Activated T-helper 2 cell treated with anti-CD3 and anti-CD28 coated beads, Interferon-gamma antibody, Interleukin-2, Interleukin-4, amounts not matched to agents 10 μg/mL and 5 μg/mL and 100 μg/mL, durations not matched to agents 14 hours and 24 hours and 36 hours (primary cell): ENCODE data around the gene DGLUCY. TPM values are rescaled to one million over a fixed set of nuclear protein-coding genes. Genes with fewer than 3 reads are reported as not detected.
"Not testable (repeated sequence)": the region's sequence is repeated elsewhere in the genome, so short reads cannot be mapped to it uniquely, and the experiment has no call there.

Source experiments
- DNase-seq: peaks from one replicate; pipeline ENCODE4 v3.0.0; 2021; ENCODE audit warnings: low spot score
- H3K27ac Mint-ChIP-seq: one replicate; pipeline ENCODE4 v1.8.0; 2021; ENCODE audit warnings: mixed read lengths
- H3K27me3 Mint-ChIP-seq: one replicate; pipeline ENCODE4 v1.8.0; 2021; ENCODE audit warnings: low read depth, mixed read lengths
- H3K36me3 Mint-ChIP-seq: one replicate; pipeline ENCODE4 v1.8.0; 2021; ENCODE audit warnings: low read depth, mixed read lengths
- H3K4me1 Mint-ChIP-seq: one replicate; pipeline ENCODE4 v1.8.0; 2021; ENCODE audit warnings: low read depth, mixed read lengths
- H3K4me3 Mint-ChIP-seq: one replicate; pipeline ENCODE4 v1.8.0; 2021; ENCODE audit warnings: low read depth, mild to moderate bottlenecking, moderate library complexity, mixed read lengths
- H3K9me3 Mint-ChIP-seq: one replicate; pipeline ENCODE4 v1.8.0; 2021; ENCODE audit warnings: mixed read lengths
- intact Hi-C: fragments of 100-400 bp; cut with micrococcal nuclease; formaldehyde crosslinking; loops from one replicate; pipeline ENCODE4 v1.15.1; 2023
- total RNA-seq: library from RNA; stranded (reverse); gene quantifications from 2 replicates; pipeline ENCODE4 v1.2.3, GENCODE V29; 2022

DGLUCY gene
- total RNA-seq: 48.5 and 52.1 TPM in 2 replicates

GRCh38 chr14:91113829-91114078 is at the start of gene DGLUCY:
Gene DGLUCY, plus strand, starts transcription at chr14:91114073. Its CDS starts 46,222 bp downstream, at chr14:91160295.
- DNase-seq: no peak
- Mint-ChIP-seq H3K27me3 (no peaks in the 10 kb centered on the region), H3K9me3 (no peaks in the 10 kb centered on the region), H3K27ac (peak within 1 kb of the TSS; percentile 92), H3K36me3 (peaks cover 32% of the 10 kb centered on the region), H3K4me3 (peak within 1 kb of the TSS; percentile 95), H3K4me1 (peaks cover 60% of the 10 kb centered on the region)
- intact Hi-C loops: loop anchor here (1.0 to 2.0 kb wide), 5 partner anchors 13 to 211 kb away; no protein-coding TSS in a partner anchor

- Mint-ChIP-seq H3K4me3 (no peak overlapping the region), H3K9me3 (peaks cover under 1% of the 10 kb centered on the region), H3K4me1 (peaks cover 52% of the 10 kb centered on the region), H3K27ac (peak overlapping the region; percentile 56), H3K27me3 (no peaks in the 10 kb centered on the region), H3K36me3 (peaks cover 22% of the 10 kb centered on the region)
- DNase-seq: no peak
- intact Hi-C loops: no loop called here
Observed at GRCh38 chr14:91065266-91065665, 48.6 kb upstream of the DGLUCY start.

GRCh38 chr14:91067186-91067585 is 46.7 kb upstream of the DGLUCY start:
- DNase-seq: peak; percentile 23
- Mint-ChIP-seq H3K27ac (peak overlapping the region; percentile 91), H3K4me3 (no peak overlapping the region), H3K36me3 (peaks cover 26% of the 10 kb centered on the region), H3K9me3 (peaks cover 6% of the 10 kb centered on the region), H3K4me1 (peaks cover 55% of the 10 kb centered on the region), H3K27me3 (no peaks in the 10 kb centered on the region)
- intact Hi-C loops: loop anchor here (1.0 kb wide), 1 partner anchor 11 kb away; no protein-coding TSS in a partner anchor

GRCh38 chr14:91068642-91069041 is 45.2 kb upstream of the DGLUCY start:
- no peaks in the 10 kb centered on the region for H3K27me3 Mint-ChIP-seq
- no peak for DNase-seq
- intact Hi-C loops: no loop called here
- peaks cover 26% of the 10 kb centered on the region for H3K36me3 Mint-ChIP-seq
- peak overlapping the region; percentile 51 for H3K4me3 Mint-ChIP-seq
- peaks cover 6% of the 10 kb centered on the region for H3K9me3 Mint-ChIP-seq
- peak overlapping the region; percentile 91 for H3K27ac Mint-ChIP-seq
- peaks cover 48% of the 10 kb centered on the region for H3K4me1 Mint-ChIP-seq

GRCh38 chr14:91070572-91070971 is 43.3 kb upstream of the DGLUCY start:
- peaks cover 38% of the 10 kb centered on the region for H3K4me1 Mint-ChIP-seq
- peaks cover 6% of the 10 kb centered on the region for H3K9me3 Mint-ChIP-seq
- H3K27me3 Mint-ChIP-seq: no peaks in the 10 kb centered on the region
- no peak overlapping the region for H3K27ac Mint-ChIP-seq
- no peak overlapping the region for H3K4me3 Mint-ChIP-seq
- intact Hi-C loops: no loop called here
- DNase-seq: no peak
- peaks cover 21% of the 10 kb centered on the region for H3K36me3 Mint-ChIP-seq

GRCh38 chr14:91075553-91075952 is 38.3 kb upstream of the DGLUCY start:
- Mint-ChIP-seq H3K9me3 (peaks cover 3% of the 10 kb centered on the region), H3K4me3 (no peak overlapping the region), H3K4me1 (peaks cover 35% of the 10 kb centered on the region), H3K27me3 (no peaks in the 10 kb centered on the region), H3K27ac (no peak overlapping the region), H3K36me3 (peaks cover 1% of the 10 kb centered on the region)
- intact Hi-C loops: no loop called here
- no peak for DNase-seq

- Mint-ChIP-seq H3K4me3 (peak overlapping the region; percentile 9), H3K36me3 (peaks cover 8% of the 10 kb centered on the region), H3K27ac (peak overlapping the region; percentile 78), H3K27me3 (no peaks in the 10 kb centered on the region), H3K9me3 (no peaks in the 10 kb centered on the region), H3K4me1 (peaks cover 40% of the 10 kb centered on the region)
- peak; percentile 61 for DNase-seq
- intact Hi-C loops: loop anchor here (1.0 to 2.0 kb wide), 8 partner anchors 11 to 108 kb away; no protein-coding TSS in a partner anchor
Observed at GRCh38 chr14:91078095-91078737, 35.7 kb upstream of the DGLUCY start.

- Mint-ChIP-seq H3K27me3 (no peaks in the 10 kb centered on the region), H3K27ac (peak overlapping the region; percentile 60), H3K9me3 (no peaks in the 10 kb centered on the region), H3K36me3 (peaks cover 11% of the 10 kb centered on the region), H3K4me1 (peaks cover 43% of the 10 kb centered on the region), H3K4me3 (peak overlapping the region; percentile 35)
- intact Hi-C loops: no loop called here
- no peak for DNase-seq
Observed at GRCh38 chr14:91080071-91080470, 33.8 kb upstream of the DGLUCY start.

- Mint-ChIP-seq H3K36me3 (peaks cover 11% of the 10 kb centered on the region), H3K9me3 (no peaks in the 10 kb centered on the region), H3K27me3 (no peaks in the 10 kb centered on the region), H3K4me3 (no peak overlapping the region), H3K4me1 (peaks cover 32% of the 10 kb centered on the region), H3K27ac (no peak overlapping the region)
- DNase-seq: no peak
- intact Hi-C loops: no loop called here
Observed at GRCh38 chr14:91082282-91082681, 31.6 kb upstream of the DGLUCY start.

GRCh38 chr14:91084516-91084915 is 29.4 kb upstream of the DGLUCY start:
- intact Hi-C loops: no loop called here
- no peak overlapping the region for H3K27ac Mint-ChIP-seq
- no peaks in the 10 kb centered on the region for H3K9me3 Mint-ChIP-seq
- H3K27me3 Mint-ChIP-seq: no peaks in the 10 kb centered on the region
- H3K4me1 Mint-ChIP-seq: peaks cover 35% of the 10 kb centered on the region
- H3K4me3 Mint-ChIP-seq: no peak overlapping the region
- no peak for DNase-seq
- H3K36me3 Mint-ChIP-seq: peaks cover 11% of the 10 kb centered on the region

- H3K4me3 Mint-ChIP-seq, H3K27ac Mint-ChIP-seq, H3K36me3 Mint-ChIP-seq, H3K27me3 Mint-ChIP-seq, DNase-seq, intact Hi-C loops, H3K9me3 Mint-ChIP-seq: not testable (repeated sequence)
- H3K4me1 Mint-ChIP-seq: peaks cover 24% of the 10 kb centered on the region
Observed at GRCh38 chr14:91087470-91087869, 26.4 kb upstream of the DGLUCY start.

- DNase-seq: no peak
Observed at GRCh38 chr14:91088585-91089235, 25.2 kb upstream of the DGLUCY start.

GRCh38 chr14:91089958-91090535 is 23.8 kb upstream of the DGLUCY start:
- intact Hi-C loops: no loop called here
- H3K27me3 Mint-ChIP-seq: no peaks in the 10 kb centered on the region
- H3K4me1 Mint-ChIP-seq: peaks cover 17% of the 10 kb centered on the region
- H3K4me3 Mint-ChIP-seq: no peak overlapping the region
- H3K27ac Mint-ChIP-seq: no peak overlapping the region
- DNase-seq: no peak
- H3K9me3 Mint-ChIP-seq: no peaks in the 10 kb centered on the region
- no peaks in the 10 kb centered on the region for H3K36me3 Mint-ChIP-seq

More at GRCh38 chr14:91088585-91089235, 25.2 kb upstream of the DGLUCY start:
- Mint-ChIP-seq H3K4me3 (no peak overlapping the region), H3K4me1 (peaks cover 24% of the 10 kb centered on the region), H3K9me3 (no peaks in the 10 kb centered on the region), H3K27ac (no peak overlapping the region), H3K27me3 (no peaks in the 10 kb centered on the region), H3K36me3 (peaks cover 2% of the 10 kb centered on the region)
- intact Hi-C loops: no loop called here
